ENCODE measurements around the gene LTF. TPM values are rescaled to one million over a fixed set of nuclear protein-coding genes. Genes with fewer than 3 reads are reported as not detected.
A peak's percentile ranks its signal among the peaks of the same experiment; 100 is the strongest.

Gene LTF
- total RNA-seq, 1 experiment from 2014 or later: not detected

DNA sequence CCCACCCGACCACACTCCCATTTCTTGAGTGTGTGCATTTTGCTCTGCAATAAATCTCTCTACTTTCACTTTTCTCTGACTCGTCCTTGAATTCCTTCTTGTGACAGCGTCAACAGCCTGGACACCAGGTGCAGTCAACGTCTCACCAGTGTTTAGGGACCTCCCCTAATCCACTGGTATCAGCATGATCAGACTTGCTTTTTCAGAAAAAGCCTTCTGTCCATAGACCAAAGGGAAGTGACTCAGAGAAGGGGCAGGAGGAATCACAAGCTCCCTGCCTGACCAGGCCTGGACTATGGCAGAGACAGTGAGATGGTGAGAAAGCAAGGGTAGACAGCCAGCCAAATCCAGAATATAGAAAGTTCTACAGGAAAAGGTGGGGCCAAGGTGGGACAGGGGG lies 78.5 kb downstream of the LTF start:
- no TSS peak for BruUV-seq (replicated peaks)
- Mint-ChIP-seq H3K27me3 (ENCODE audit: unreplicated experiment) (peaks cover 21% of the 10 kb centered on the region), H3K4me1 (ENCODE audit: low read depth, unreplicated experiment) (peaks cover 18% of the 10 kb centered on the region), H3K4me3 (ENCODE audit: low read depth, unreplicated experiment) (no peak overlapping the region), H3K9me3 (ENCODE audit: low read depth, unreplicated experiment) (no peaks in the 10 kb centered on the region), H3K36me3 (ENCODE audit: insufficient read depth, unreplicated experiment) (peaks cover 6% of the 10 kb centered on the region), H3K27ac (ENCODE audit: unreplicated experiment) (peak overlapping the region; percentile 48)
- DNase-seq: peak; percentile 30
- intact Hi-C loops (cut with micrococcal nuclease; ENCODE audit: unreplicated experiment): loop anchor here (10.0 kb wide), 1 partner anchor 49 kb away; no protein-coding TSS in a partner anchor
- TF ChIP-seq, protein P1, sequence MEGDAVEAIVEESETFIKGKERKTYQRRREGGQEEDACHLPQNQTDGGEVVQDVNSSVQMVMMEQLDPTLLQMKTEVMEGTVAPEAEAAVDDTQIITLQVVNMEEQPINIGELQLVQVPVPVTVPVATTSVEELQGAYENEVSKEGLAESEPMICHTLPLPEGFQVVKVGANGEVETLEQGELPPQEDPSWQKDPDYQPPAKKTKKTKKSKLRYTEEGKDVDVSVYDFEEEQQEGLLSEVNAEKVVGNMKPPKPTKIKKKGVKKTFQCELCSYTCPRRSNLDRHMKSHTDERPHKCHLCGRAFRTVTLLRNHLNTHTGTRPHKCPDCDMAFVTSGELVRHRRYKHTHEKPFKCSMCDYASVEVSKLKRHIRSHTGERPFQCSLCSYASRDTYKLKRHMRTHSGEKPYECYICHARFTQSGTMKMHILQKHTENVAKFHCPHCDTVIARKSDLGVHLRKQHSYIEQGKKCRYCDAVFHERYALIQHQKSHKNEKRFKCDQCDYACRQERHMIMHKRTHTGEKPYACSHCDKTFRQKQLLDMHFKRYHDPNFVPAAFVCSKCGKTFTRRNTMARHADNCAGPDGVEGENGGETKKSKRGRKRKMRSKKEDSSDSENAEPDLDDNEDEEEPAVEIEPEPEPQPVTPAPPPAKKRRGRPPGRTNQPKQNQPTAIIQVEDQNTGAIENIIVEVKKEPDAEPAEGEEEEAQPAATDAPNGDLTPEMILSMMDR (IDR thresholded peaks at IDR 0.05; ENCODE audit: unreplicated experiment): no peak
- CTCF ChIA-PET: no interaction called here

Other genes with a start within 250 kb of the LTF start
- gene CCR3, start 222.4 kb downstream of the LTF start, total RNA-seq (2022): 0.17 TPM in 1 of 2 replicates, not detected in the other
- not detected in 2 replicates for gene CCR2, start 110.8 kb downstream of the LTF start, total RNA-seq (2022)
- gene CCR5, start 94.0 kb downstream of the LTF start, total RNA-seq (2022): not detected in 2 replicates
- gene CCRL2, start 57.6 kb downstream of the LTF start, total RNA-seq (2022): 0.54 TPM in 1 of 2 replicates, not detected in the other
- gene RTP3, start 33.1 kb upstream of the LTF start, total RNA-seq (2022): not detected in 2 replicates
- not detected in 2 replicates for gene LRRC2, start 101.4 kb upstream of the LTF start, total RNA-seq (2022)
- gene FAM240A, start 147.6 kb upstream of the LTF start, total RNA-seq (2022): not detected in 2 replicates
- gene ALS2CL, start 228.8 kb upstream of the LTF start, total RNA-seq (2022): 39.6 and 46.7 TPM in 2 replicates
- gene TMIE, start 236.5 kb upstream of the LTF start, total RNA-seq (2022): 0.26 TPM in 1 of 2 replicates, not detected in the other

All from Calu3 (cell line).